ENCODE results near the gene WBP2NL.
"Not testable (repeated sequence)": the region's sequence is repeated elsewhere in the genome, so short reads cannot be mapped to it uniquely, and the experiment has no call there.

WBP2NL gene

DNA sequence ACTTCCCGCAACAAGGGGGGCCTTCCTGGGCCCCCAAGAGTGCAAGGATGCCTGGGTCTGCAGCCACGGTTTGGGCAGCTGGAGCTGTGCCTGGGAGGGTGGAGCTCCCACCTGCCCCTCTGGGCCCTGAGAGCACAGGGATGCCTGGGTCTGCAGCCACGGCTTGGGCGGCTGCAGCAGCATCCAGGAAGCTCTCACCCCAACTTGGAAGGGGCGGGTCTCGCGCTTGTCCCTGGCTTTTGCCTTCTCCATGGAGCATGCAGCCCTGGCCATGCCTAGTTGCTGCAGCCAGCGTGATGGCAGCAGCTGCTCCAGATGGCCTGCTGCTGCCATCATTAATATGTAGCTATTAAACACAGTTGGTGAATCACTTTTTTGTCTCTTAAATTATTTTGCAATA, 36.7 kb downstream of the WBP2NL start:
- DNase-seq, result no peak

DNA sequence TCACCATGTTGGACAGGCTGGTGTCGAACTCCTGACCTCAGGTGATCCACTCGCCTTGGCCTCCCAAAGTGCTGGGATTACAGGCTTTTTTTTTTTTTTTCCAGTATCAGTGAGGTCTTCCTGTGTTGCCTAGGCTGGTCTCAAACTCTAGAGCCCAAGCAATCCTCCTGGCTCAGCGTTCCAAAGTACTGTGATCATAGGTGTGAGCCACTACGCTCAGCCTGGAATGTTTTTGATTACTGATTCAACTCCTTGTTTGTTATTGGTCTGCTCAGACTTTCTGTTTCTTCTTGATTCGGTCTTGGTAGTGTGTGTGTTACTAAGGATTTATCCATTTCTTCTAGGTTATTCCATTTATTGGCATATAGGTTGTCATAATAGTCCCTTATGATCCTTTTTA, 40.7 kb downstream of the WBP2NL start:
- no peak for DNase-seq

DNA sequence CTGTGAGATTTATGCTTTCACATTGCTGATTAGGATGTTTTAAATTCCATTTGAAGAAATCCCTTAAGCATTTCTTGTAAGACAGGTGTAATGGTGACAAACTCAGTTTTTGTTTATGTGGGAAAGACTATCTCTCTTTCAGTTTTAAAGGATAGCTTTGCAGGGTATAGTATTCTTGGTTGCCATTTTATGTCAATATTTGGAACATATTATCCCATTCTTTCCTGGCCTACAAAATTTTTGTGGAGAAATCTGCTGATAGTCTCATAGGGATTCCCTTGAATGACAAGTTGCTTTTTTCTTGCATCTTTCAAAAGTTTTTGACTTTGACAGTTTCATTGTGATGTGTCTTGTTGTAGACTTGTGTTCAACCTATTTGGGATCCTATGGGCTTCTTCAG, 43.2 kb downstream of the WBP2NL start:
- no peak for DNase-seq

DNA sequence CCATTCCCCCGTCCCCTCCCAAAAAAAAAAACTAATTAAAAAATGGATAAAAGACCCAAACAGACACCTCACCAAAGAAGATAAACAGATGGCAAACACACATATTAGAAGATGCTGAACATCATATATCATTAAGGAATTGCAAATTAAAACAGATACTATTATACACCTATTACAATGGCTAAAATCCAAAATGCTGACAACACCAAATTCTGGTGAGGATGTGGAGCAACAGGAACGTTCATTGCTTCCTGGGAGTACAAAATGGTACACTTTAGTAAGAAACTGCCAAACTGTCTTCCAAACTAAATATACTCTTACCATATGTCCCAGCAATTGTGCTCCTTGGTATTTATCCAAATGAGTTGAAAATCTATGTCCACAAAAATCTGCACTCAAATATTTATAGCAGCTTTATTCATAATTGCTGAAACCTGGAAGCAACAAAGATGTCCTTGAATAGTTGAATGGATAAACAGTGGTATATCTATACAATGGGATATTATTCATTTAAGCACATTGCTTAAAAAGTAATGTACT, 52.1 kb downstream of the WBP2NL start:
- DNase-seq, result no peak

DNA sequence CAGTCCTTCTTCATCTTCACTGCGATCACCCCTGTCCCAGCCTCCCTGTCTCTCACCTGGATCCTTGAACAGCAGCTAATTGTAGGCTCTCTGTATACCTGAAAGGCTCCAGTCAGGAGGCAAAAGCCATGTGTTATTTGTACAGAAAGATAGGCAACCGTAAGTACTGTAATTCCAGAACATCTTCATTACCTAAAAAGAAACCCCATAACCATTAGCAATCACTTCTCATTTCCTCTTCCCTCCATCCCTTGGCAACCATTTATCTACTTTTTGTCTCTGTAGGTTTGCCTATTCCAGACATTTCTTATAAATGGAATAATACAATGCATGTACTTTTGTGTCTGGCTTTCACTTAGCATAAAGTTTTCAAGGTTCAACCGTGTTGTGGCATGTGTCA, 54.2 kb downstream of the WBP2NL start:
- DNase-seq, result no peak

DNA sequence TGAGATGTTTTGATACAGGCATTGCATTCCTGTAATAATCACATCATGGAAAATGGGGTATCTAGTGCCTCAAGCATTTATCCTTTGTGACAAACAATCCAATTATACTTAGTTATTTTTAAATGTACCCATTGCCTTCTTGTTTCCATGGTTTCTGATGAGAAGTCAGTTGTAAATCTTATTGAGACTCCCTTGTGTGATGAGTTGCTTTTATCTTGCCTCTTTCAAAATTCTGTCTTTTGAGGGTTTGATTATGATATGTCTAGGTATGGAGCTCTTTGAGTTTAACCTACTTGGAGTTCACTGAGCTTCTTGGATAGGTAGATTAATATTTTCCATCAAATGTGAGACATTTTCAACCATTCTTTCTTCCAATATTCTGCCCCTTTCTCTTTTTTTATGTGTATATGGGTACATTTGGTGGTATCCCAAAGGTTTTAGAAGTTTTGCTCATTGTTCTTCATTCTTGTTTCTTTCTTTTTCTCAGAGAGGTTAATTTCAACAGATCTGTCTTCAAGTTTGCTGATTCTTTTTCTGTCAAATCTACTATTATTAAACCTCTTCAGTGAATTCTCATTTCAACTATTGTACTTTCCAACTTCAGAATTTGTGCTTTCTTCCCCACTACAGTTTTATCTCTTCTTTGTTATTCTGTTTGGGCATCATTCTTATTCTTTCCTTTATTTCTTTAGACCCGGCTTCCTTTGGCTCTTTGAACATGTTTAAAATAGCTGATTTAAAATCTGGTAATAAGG, 58.3 kb downstream of the WBP2NL start:
- no peak for DNase-seq

DNA sequence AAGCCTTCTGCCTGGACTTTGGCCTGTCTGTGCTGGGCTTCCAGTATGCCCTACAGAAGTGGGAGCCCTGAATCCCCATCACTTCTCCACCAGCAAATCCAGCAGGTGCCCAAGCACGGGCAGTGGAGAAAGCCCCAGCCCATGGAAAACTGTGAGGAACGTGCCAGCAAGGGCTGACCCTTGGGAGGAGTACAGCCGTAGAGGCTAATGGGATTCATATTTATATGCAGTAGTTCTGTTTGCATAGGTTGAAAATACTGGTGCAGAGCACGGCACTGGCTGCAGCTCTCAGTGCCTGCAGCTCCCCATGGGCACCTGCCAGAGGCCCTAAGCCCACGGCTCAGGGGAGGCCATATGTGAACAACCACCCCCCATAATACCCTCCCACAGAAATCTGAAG, 61.9 kb downstream of the WBP2NL start:
- no peak for DNase-seq

DNA sequence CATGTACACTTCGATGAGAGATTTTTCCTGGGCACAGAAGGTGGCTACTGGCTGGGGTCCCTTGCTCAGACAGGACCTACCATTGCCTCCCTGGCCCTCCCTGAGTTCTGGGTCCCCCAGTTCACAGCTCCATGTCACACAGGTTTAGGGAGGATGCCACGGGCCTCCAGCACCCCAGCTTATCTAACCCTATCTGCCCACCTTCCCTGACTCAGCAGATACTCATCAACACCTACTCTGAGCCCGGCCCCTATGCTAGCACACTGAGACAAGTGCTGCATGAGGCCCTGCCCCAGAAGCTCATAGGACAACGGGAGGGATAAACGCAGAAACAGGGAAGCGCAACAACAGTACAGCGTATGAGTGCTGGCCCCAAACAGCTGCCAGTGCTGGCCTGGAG, 62.5 kb downstream of the WBP2NL start:
- no peak for DNase-seq

DNA sequence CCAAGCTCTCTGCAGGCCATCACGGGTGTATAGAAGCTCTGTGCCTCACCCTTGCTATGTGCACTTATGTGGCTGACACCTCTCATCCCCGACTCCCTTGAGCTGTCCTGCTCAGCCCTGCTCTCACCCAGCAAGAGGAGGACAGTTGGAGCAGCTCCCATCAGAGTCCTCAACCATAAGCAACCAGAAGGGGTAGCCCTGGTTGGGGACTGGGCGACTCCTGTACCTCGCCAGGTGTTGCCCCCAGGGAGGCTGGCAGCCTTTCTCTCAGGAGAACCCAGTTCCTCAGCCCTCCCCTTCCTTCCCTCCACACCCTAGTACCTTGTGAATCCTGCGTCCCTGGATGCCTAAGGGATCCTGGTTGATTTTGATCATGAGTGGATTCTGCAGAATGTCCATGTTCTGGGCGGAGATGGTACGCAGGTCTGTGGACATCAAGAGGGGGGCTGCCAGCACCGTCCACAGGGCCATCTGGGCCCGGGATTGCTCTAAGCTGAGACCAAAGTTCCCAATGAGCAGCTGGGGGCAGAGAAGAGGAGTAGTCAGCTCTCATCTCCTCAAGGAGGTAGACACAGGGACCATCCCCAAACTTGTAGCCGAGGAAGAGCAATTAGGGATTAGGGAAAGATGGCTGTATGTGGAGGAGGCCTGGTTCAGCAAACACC, 64.0 kb downstream of the WBP2NL start:
- no peak for DNase-seq

DNA sequence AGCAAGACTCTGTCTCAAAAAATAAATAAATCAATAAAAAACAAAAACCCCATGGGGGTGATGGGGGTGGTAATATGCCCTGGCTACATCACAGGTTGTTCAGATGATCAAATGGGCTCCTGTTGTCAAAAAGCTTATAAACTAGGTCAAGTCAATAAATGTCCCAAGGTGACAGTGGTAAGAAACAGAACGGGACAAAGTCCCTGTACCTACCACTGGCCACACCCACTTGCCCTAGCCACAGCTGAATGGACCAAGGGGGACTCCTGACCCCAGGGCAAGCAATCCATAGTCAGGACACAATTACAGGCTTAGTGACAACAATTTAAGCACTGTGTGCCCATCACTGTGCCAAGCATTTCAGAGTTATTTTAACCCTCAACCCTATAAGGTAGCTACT, 66.0 kb downstream of the WBP2NL start:
- DNase-seq, result no peak

DNA sequence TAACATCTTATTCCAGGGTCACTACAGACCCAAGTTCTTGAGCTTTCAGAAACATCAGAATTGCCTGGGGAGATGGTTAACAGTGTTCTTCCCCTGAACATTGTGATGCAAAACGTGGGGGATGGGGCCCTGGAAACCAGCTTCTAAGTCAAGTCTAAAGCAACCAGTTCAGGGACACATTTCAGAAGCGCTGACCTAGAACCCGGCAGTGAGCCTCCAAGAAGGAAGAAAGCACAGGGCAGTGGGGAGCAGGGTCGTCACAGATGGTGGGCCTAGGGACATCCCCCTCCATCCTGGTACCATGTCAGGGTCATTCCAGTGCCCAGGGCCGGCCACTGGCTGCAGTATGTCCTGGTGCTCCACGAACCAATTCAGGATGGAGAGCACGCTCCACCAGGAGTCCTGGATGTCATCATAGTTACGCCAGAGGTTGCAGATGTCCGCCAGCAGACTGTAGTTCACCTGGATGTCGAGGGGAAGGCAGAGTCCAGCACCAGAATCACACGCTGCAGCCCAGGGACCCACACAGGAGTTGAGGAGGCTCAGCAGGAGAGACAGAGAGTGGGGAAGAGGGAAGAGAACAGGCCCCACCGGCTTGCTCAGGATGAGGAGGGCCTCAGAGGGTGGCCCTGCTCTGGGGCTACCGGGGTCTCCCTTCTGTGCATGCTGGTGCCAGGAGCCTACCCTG, 67.0 kb downstream of the WBP2NL start:
- no peak for DNase-seq

DNA sequence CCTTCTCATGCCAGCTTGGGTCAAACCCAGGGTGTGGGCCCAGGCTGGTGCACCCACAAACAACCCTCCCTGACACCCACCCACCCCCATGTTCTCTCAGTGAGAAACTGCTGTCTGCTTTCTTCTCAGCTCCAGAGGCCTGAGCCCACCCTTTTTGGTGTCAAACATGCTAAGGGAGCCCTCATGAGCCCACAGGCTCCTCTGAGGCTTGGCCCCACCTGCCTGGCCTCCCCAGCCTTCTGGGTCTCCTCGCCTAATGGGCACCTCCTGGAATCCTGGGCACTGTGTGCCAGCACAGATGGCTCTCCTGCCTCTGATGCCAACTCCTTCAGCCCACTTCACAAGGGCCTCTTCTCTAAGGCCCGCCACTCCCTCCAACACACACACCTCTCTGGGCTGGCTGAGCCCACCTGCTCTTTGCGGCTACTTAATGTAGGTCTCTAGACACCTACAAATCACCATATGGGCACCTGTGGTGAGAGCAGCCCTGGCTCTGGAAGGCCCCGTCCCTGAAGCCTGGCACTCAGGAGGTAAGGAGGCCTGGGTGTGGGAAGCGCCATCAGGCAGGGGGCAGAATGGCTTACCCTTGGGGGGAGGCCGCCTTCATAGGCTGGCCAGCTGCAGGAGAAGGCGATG, 67.7 kb downstream of the WBP2NL start:
- DNase-seq, result no peak

DNA sequence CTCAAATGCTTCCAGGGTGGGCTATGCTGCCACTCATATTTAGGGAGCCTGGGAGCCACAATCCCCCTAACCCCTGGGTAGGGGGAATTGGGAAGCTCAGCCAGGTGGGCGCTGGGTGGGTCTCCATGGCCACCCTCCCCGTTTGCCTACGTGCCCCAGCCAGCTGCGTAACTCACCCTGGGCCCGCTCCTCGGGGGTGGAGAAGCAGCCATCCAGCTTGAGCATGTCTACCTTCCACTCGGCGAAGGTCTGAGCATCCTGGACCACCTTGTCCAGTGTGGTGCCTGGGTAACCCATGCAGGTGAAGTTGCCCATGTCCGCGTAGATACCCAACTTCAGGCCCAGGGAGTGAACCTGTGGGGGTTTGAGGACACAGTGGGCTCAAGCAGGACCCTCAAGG, 68.3 kb downstream of the WBP2NL start:
- no peak for DNase-seq

DNA sequence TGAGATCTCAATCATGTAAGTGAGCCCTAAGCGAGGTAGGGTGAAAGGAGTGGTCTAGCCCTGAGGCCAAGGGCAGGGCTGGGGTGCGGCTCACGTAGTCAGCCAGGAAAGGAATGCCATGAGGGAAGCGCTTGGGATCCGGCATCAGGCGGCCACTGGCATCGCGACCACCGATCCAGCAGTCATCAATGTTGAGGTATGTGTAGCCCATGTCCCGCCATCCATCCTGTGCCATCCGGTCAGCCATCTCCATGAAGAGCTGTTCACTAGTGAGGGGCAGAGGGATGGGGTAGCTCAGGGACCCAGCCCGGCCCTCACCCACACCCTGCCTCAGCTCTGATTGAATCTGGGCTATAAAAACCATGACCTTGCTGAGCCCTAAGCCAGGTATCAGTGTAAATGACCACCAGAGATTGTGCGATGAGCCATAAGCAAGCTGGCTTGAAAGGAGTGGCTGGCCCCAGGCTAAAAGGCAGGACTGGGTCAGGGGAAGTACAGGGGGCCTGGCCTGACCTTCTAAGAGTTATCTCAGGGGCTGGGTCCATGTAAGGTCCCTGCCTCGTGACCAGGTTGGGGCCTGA, 69.2 kb downstream of the WBP2NL start:
- DNase-seq, result no peak

DNA sequence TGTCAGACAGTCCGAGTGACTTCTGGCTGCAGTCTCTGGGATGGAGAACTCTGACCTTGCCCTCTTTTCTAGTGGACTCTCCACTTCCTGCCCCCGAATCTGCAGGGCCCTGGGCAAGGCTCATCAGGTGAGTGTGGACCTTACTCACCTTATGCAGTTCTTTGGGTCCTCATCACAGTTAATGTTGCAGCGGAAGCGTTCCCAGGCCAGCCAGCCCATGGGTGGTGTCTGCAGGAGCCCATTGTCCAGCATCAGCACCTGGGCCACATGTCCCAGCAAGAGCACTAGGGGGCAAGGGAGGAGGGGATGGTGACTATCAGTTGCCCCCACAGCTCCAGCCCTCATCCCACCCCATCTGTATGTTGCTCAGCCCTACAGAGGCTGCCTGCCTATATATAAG, 69.7 kb downstream of the WBP2NL start:
- DNase-seq, result no peak

DNA sequence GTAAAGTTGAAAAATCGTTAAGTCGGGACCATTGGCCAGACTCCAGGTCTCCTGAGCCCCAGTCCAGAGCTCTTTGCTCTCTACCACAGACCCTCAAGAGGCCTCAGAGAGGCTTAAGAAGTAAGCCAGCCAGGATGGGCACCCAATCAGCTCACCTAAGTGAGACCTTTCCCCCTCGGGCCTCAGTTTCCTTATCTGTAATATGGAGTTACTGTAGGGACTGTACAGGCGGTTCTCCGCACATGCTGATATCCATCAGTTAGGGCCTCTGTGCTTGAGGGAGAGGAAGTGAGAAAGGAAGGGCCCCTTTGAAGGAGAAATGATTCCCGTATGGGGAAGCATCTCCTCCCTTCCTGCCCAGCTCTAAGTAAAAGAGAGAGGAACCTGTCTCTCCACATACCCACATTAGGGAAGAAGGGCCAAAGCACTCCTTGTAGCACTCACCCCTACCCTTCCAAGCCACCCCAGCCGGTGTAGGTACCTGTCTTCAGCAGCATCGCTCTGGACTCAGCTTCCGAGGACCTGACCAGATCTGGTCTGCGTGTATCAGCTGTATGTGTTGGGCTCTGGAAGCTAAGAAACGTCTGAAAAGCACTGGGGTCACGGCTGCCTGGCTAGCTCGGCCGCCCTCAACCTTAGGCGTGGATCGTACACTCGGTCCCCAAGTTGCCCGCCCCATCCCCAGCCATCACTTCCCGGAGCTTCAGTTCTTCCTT, 71.4 kb downstream of the WBP2NL start:
- no peak for DNase-seq

DNA sequence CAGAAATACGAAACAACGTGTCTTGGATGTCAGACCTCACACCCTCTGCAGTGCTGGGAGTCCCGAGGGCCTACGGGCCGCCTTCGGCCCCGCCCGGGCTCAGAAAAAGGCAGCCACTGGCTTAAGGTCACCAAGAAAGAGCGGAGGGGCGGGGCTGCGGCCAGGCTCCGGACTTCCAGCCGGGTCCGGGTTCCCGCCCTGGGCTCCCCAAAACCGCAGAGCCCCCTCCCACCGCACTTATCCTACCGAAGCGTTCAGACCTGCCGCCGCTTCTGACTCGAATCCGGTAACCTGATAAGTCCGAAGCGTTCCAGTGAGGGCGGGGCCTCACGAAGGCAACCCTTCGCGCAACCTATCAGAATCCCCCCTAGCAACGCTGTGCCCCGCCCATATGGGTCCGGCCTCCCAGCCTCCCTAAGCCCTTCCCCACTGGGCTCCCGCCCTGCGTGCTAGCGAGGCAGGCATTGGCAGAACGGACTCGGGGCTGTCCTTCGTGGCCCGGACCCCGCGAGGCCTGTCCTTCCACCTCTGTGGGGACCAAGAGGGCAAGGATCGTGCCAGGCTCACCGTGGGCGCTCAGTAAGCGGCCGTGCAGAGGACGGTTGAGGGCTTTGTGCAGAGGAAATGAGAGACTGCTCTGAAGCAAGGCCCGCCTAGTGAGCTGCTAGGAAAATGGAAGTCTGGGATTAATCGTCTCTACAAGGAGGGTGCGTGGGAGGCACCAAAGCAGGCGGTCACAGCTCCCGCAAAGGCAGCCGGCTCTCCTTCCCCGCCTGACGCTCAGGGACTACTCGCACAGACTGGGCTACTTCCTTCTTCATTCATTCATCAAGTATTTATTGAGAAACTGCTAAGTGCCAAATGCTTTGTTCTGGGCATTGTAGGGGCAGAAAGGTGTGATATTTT, 72.2 kb downstream of the WBP2NL start, which contains the start of gene NAGA:
NAGA (minus strand) TSS at position 296 of the 906 bp plus-strand sequence. CDS start 515 bp downstream, outside the sequence.
- DNase-seq, result peak; percentile 79

DNA sequence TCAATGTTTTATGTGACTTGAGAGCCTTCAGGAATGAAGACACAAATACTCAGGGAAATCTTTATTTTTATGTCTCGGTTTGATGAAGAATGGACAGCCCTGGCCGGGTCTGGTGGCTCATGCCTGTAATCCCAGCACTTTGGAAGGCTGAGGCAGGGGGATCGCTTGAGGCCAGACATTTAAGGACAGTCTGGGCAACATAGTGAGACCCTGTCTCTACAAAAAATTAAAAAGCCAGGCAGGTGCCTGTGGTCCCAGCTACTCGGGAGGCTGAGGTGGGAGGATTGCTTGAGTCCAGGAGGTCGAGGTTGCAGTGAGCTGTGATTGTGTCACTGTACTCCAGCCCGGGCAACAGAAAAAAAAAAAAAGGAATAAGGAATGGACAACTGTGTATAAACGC, 72.9 kb downstream of the WBP2NL start:
- DNase-seq, result not testable (repeated sequence)

DNA sequence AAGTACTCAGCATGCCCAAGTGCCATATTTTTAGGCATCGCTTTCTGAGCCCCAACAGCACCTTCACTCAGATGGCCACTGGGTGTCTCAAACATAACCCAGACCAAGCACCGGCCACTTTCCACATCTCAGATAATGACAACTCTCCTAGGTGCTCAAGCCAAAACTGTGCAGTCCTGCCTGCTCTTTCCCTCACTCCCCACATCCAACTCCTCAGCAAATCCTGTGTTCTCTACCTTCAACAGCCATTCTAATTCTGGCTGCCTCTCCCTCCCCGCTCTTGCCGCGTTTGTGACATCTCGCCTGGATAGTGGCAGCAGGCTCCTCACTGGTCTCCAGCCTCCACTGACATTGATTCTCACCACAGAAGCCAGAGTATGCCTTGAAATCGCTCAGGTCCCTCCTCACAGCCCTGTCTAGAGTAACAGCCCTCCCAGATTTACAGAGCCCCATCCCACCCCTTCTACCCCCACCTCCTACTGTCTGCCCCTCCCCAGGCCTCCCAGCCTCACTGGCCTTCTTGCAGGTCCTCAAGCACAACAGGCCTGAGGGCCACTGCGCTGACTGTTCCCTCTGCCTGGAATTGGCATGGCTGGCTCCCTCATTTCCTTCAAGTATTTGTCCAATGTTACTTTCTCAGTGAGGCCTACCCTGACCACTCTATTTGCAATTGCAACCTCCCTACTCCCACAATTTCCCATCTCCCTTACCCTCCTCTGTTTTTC, 74.2 kb downstream of the WBP2NL start:
- DNase-seq, result no peak

DNA sequence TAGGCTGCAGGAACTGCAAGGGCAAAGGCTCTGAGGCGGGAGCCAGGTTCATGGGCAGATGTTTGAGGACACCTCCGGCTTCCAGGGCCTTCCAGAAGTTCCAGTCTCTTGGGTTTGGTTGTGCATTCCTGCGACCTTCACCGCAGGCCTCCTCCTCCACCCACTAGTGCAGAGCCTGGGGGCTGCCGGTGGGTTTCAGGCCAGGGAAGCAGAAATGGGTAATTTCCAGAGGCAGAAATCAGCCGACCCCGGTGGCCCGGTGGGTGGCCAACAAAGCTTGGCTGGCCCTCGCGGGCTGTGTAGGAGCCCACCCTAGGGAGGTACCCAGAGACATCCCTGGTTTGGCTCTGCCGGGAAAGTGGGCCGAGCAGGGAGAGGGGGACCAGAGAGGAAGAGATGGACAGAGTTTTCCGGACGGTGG, 75.0 kb downstream of the WBP2NL start:
- DNase-seq, result no peak
